Fibroblast of lung (primary cell): ENCODE data around the gene ABHD3. TPM values are rescaled to one million over a fixed set of nuclear protein-coding genes. Genes with fewer than 3 reads are reported as not detected.

Source experiments
- DNase-seq, 2 donors: peaks; one replicate each; pipeline versions ENCODE4 v3.0.0 to v3.0.0-alpha.2; 2010; ENCODE audit warnings: low read depth in 2 of 2
- H2AFZ ChIP-seq: 2 replicates; pipeline ENCODE4 v1.5.1; 2012; ENCODE audit warnings: low read length, control low read depth, inconsistent platforms
- H3K27ac ChIP-seq: 2 replicates; pipeline ENCODE4 v1.5.1; 2011; ENCODE audit warnings: low read length, control low read depth; ENCODE audit not compliant: insufficient read depth
- H3K27me3 ChIP-seq: 2 replicates; pipeline ENCODE4 v1.5.1; 2011; ENCODE audit warnings: mild to moderate bottlenecking, low read length; ENCODE audit not compliant: control insufficient read depth, insufficient read depth
- H3K36me3 ChIP-seq: 2 replicates; pipeline ENCODE4 v1.5.1; 2011; ENCODE audit warnings: low read length; ENCODE audit not compliant: control insufficient read depth, insufficient read depth
- H3K4me1 ChIP-seq: 2 replicates; pipeline ENCODE4 v1.5.1; 2011; ENCODE audit warnings: low read length; ENCODE audit not compliant: control insufficient read depth, insufficient read depth; ENCODE audit errors: extremely low read depth
- H3K4me2 ChIP-seq: 2 replicates; pipeline ENCODE4 v1.5.1; 2011; ENCODE audit warnings: low read length, control low read depth; ENCODE audit not compliant: insufficient read depth; ENCODE audit errors: extremely low read depth
- H3K4me3 ChIP-seq, 4 experiments: fragments of 200-600 bp in 1 of 4; sonication (generic) in 1 of 4; replicated peaks in 1 of 4; 2 replicates each; pipeline ENCODE4 v1.5.1; 2011 to 2016; ENCODE audit warnings: low read length in 4 of 4, low read depth in 3 of 4, mild to moderate bottlenecking in 3 of 4, control low read depth in 2 of 4, inconsistent platforms in 1 of 4, mixed read lengths in 1 of 4; ENCODE audit not compliant: insufficient read depth in 1 of 4; ENCODE audit errors: control extremely low read depth in 1 of 4
- H3K79me2 ChIP-seq: 2 replicates; pipeline ENCODE4 v1.5.1; 2012; ENCODE audit warnings: mild to moderate bottlenecking, low read length, inconsistent platforms; ENCODE audit not compliant: control insufficient read depth, insufficient read depth
- H3K9ac ChIP-seq: 2 replicates; pipeline ENCODE4 v1.5.1; 2011; ENCODE audit warnings: mild to moderate bottlenecking, low read length, control low read depth; ENCODE audit not compliant: insufficient read depth
- H3K9me3 ChIP-seq: 2 replicates; pipeline ENCODE4 v1.5.1; 2012; ENCODE audit warnings: low read depth, low read length; ENCODE audit not compliant: control insufficient read depth, insufficient read depth
- H4K20me1 ChIP-seq: 2 replicates; pipeline ENCODE4 v1.5.1; 2011; ENCODE audit warnings: low read length; ENCODE audit not compliant: control insufficient read depth, insufficient read depth; ENCODE audit errors: extremely low read depth
- EZH2 ChIP-seq: IDR thresholded peaks from 2 replicates; pipeline ENCODE4 v1.5.1; 2012; ENCODE audit warnings: low read length, control low read depth, mild to moderate bottlenecking; ENCODE audit errors: missing control alignments
- polyA plus RNA-seq, 2 donors: library from polyadenylated mRNA; depleted of rRNA in 1 of 2; stranded (reverse) in 1 of 2; unstranded in 1 of 2; fragments of >200 nt; gene quantifications; 2 replicates each; pipeline ENCODE4 v1.2.1, GENCODE V29; 2011 to 2012; ENCODE audit warnings: missing spikeins in 1 of 2
- total RNA-seq: library from RNA; depleted of rRNA; stranded (reverse); fragments of >200 nt; gene quantifications from 2 replicates; pipeline ENCODE4 v1.2.1, GENCODE V29; 2014
- TF ChIP-seq, protein P1 (sequence below), 2 donors: IDR thresholded peaks in 1 of 2; conservative IDR thresholded peaks in 1 of 2; 1 replicate in 1 of 2; 2 replicates in 1 of 2; pipeline ENCODE4 v1.5.1; 2011 to 2012; ENCODE audit warnings: low read length in 2 of 2, control low read depth in 1 of 2, inconsistent platforms in 1 of 2, low read depth in 1 of 2, mild to moderate bottlenecking in 1 of 2

ABHD3 gene
- total and polyA plus RNA-seq, 2 donors (not counting 1 experiment from before 2014, with no cell fraction given), result 6.3 to 17.0 TPM

DNA sequence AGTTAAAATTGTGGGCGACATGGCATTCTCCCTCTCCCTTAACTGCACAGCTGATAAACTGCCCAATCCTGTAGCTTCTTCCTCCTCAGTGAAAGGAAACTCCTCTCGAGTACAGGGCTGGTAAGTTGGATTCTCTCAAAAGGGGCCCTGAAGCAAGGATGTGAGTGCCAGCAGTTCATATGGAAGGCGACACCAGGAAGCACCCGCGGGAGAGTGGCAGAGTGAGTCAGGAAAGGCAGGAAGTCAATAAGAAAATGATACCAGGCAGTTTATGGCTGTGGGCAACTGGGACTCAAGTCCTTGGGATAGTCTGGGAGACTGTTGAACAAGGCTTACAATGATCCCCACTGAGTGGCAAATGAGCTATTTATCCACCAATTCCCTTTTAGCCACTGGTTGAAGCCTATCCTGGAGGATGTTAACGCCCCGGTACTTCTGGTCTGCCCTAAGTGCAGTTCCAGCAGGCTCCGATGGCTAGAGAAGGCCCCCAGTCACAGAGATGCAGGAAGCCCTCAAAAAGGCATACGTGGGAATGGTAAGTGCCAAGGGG is 34.8 kb downstream of the ABHD3 start:
- no peaks in the 10 kb centered on the region for H3K4me1 ChIP-seq
- H3K27ac ChIP-seq, result no peak overlapping the region
- H3K27me3 ChIP-seq, result no peaks in the 10 kb centered on the region
- no peak for DNase-seq
- no peak overlapping the region for H2AFZ ChIP-seq
- no peak overlapping the region for H3K4me2 ChIP-seq
- H3K9me3 ChIP-seq, result no peaks in the 10 kb centered on the region
- H4K20me1 ChIP-seq, result no peaks in the 10 kb centered on the region
- no peaks in the 10 kb centered on the region for H3K36me3 ChIP-seq
- H3K79me2 ChIP-seq, result no peaks in the 10 kb centered on the region
- TF ChIP-seq EZH2, result no peak
- TF ChIP-seq, protein P1, sequence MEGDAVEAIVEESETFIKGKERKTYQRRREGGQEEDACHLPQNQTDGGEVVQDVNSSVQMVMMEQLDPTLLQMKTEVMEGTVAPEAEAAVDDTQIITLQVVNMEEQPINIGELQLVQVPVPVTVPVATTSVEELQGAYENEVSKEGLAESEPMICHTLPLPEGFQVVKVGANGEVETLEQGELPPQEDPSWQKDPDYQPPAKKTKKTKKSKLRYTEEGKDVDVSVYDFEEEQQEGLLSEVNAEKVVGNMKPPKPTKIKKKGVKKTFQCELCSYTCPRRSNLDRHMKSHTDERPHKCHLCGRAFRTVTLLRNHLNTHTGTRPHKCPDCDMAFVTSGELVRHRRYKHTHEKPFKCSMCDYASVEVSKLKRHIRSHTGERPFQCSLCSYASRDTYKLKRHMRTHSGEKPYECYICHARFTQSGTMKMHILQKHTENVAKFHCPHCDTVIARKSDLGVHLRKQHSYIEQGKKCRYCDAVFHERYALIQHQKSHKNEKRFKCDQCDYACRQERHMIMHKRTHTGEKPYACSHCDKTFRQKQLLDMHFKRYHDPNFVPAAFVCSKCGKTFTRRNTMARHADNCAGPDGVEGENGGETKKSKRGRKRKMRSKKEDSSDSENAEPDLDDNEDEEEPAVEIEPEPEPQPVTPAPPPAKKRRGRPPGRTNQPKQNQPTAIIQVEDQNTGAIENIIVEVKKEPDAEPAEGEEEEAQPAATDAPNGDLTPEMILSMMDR (conservative IDR thresholded peaks at IDR 0.05 in 1 of 2, IDR thresholded peaks at IDR 0.05 in 1 of 2; ENCODE audit: low read depth in 1 of 2, low read length in 2 of 2), result no peak
- no peak overlapping the region for H3K4me3 ChIP-seq
- H3K9ac ChIP-seq, result no peak overlapping the region

- H3K79me2 ChIP-seq, result no peaks in the 10 kb centered on the region
- no peak overlapping the region for H3K4me2 ChIP-seq
- H3K4me1 ChIP-seq, result no peaks in the 10 kb centered on the region
- TF ChIP-seq EZH2, result no peak
- TF ChIP-seq, protein P1 (conservative IDR thresholded peaks at IDR 0.05 in 1 of 2, IDR thresholded peaks at IDR 0.05 in 1 of 2; ENCODE audit: low read depth in 1 of 2, low read length in 2 of 2), result no peak
- no peak overlapping the region for H3K4me3 ChIP-seq
- H3K27ac ChIP-seq, result no peak overlapping the region
- H3K9me3 ChIP-seq, result no peaks in the 10 kb centered on the region
- no peak overlapping the region for H2AFZ ChIP-seq
- H3K27me3 ChIP-seq, result no peaks in the 10 kb centered on the region
- no peaks in the 10 kb centered on the region for H3K36me3 ChIP-seq
- no peak overlapping the region for H3K9ac ChIP-seq
- no peaks in the 10 kb centered on the region for H4K20me1 ChIP-seq
- DNase-seq, result no peak
These were observed 40.5 kb downstream of the ABHD3 start for GRCh38 chr18:21664069-21664468.

DNA sequence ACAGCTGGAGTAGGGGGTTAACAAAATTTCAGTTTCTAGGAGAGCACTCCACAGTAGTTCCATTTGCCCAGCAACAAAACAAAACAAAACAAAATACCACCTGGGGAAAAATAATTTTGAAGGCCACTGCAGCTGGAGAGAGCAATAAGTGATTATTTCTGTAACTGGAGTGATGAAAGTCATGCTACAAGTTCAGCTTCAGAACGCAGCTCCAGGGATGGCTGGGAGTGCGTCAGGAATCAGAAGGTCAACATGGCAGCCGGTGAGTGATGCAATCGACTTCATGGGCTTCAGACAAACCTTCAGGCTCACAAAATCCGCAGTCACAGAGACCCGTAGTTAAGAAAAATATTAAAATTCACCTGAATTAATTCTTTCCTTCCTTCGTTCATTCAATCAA is 41.0 kb downstream of the ABHD3 start:
- no peak for DNase-seq

More for the DNA sequence above, 41.0 kb downstream of the ABHD3 start:
- no peaks in the 10 kb centered on the region for H3K27me3 ChIP-seq
- no peak overlapping the region for H3K4me3 ChIP-seq
- no peak overlapping the region for H3K4me2 ChIP-seq
- no peak for TF ChIP-seq EZH2
- TF ChIP-seq, protein P1 (conservative IDR thresholded peaks at IDR 0.05 in 1 of 2, IDR thresholded peaks at IDR 0.05 in 1 of 2; ENCODE audit: low read depth in 1 of 2, low read length in 2 of 2), result no peak
- H3K9ac ChIP-seq, result no peak overlapping the region
- H2AFZ ChIP-seq, result no peak overlapping the region
- no peak overlapping the region for H3K27ac ChIP-seq
- H3K9me3 ChIP-seq, result no peaks in the 10 kb centered on the region
- H4K20me1 ChIP-seq, result no peaks in the 10 kb centered on the region
- no peaks in the 10 kb centered on the region for H3K36me3 ChIP-seq
- no peaks in the 10 kb centered on the region for H3K79me2 ChIP-seq
- H3K4me1 ChIP-seq, result no peaks in the 10 kb centered on the region
